IMR-90 (cell line): ENCODE results near the gene BCAS3. TPM values are rescaled to one million over a fixed set of nuclear protein-coding genes. Genes with fewer than 3 reads are reported as not detected.

Source experiments
- ATAC-seq: fragments of 200-7000 bp; cut with Tn5 transposase; 2 replicates; pipeline ENCODE4 v1.9.1; 2020; ENCODE audit warnings: low read depth, mild to moderate bottlenecking, moderate library complexity
- BruUV-seq: library from RNA; stranded (reverse); fragments of 400-500 nt; replicated peaks from 2 replicates; lab custom pipeline; 2021; lab: Mats Ljungman, UMichigan
- CTCF ChIA-PET: fragments of 300-600 bp; formaldehyde crosslinking; extraction: SDS; loops from one replicate; lab custom pipeline; 2021; ENCODE audit warnings: antibody characterized with exemption; lab: Yijun Ruan, JAX
- POLR2A ChIA-PET: fragments of 300-600 bp; sonication (Branson Sonifier 250); formaldehyde crosslinking; loops from one replicate; lab custom pipeline; 2022; ENCODE audit warnings: antibody characterized with exemption; ENCODE audit not compliant: unreplicated experiment; lab: Charles Lee
- DNase-seq: peaks from one replicate; pipeline ENCODE4 v3.0.0; 2013
- H2AFZ ChIP-seq: replicated peaks from 2 replicates; pipeline ENCODE3; 2013; ENCODE audit warnings: low read length, mild to moderate bottlenecking; ENCODE audit not compliant: poor library complexity
- H2AK5ac ChIP-seq: 2 replicates; pipeline ENCODE4 v1.6.1; 2013; ENCODE audit warnings: low read depth, low read length, inconsistent platforms
- H2AK9ac ChIP-seq: replicated peaks from 2 replicates; pipeline ENCODE3; 2013; ENCODE audit warnings: mild to moderate bottlenecking, low read depth, low read length, moderate library complexity; ENCODE audit not compliant: poor library complexity
- H2BK120ac ChIP-seq: 2 replicates; pipeline ENCODE4 v1.6.1; 2013; ENCODE audit warnings: low read depth, low read length, inconsistent platforms
- H2BK15ac ChIP-seq: 3 replicates; pipeline ENCODE4 v1.6.1; 2013; ENCODE audit warnings: low read depth, low read length, inconsistent platforms
- H2BK20ac ChIP-seq: 2 replicates; pipeline ENCODE4 v1.6.1; 2013; ENCODE audit warnings: low read depth, mild to moderate bottlenecking, inconsistent platforms, low read length, moderate library complexity
- H2BK5ac ChIP-seq: 2 replicates; pipeline ENCODE4 v1.6.1; 2013; ENCODE audit warnings: mild to moderate bottlenecking, low read depth, low read length, inconsistent platforms; ENCODE audit not compliant: poor library complexity, severe bottlenecking
- H3K14ac ChIP-seq: replicated peaks from 2 replicates; pipeline ENCODE4 v1.6.1; 2013; ENCODE audit warnings: low read depth, low read length, inconsistent platforms
- H3K18ac ChIP-seq: 2 replicates; pipeline ENCODE4 v1.6.1; 2013; ENCODE audit warnings: low read depth, low read length, control low read depth
- H3K23ac ChIP-seq: 2 replicates; pipeline ENCODE4 v1.6.1; 2013; ENCODE audit warnings: low read depth, low read length, inconsistent platforms
- H3K27ac ChIP-seq: 2 replicates; pipeline ENCODE4 v1.5.1; 2013; ENCODE audit warnings: mild to moderate bottlenecking, control low read depth, low read length; ENCODE audit not compliant: insufficient read depth
- H3K27me3 ChIP-seq: 2 replicates; pipeline ENCODE4 v1.6.1; 2013; ENCODE audit warnings: low read length; ENCODE audit not compliant: control insufficient read depth, insufficient read depth
- H3K36me3 ChIP-seq: 2 replicates; pipeline ENCODE4 v1.6.1; 2013; ENCODE audit warnings: low read length, mixed read lengths; ENCODE audit not compliant: control insufficient read depth, insufficient read depth
- H3K4ac ChIP-seq: 2 replicates; pipeline ENCODE4 v1.6.1; 2013; ENCODE audit warnings: low read depth, low read length, inconsistent platforms
- H3K4me1 ChIP-seq: 2 replicates; pipeline ENCODE4 v1.6.1; 2013; ENCODE audit warnings: low read length, mixed read lengths; ENCODE audit not compliant: control insufficient read depth, insufficient read depth
- H3K4me2 ChIP-seq: 2 replicates; pipeline ENCODE4 v1.6.1; 2013; ENCODE audit warnings: low read depth, mild to moderate bottlenecking, control low read depth, low read length, moderate library complexity
- H3K4me3 ChIP-seq: 2 replicates; pipeline ENCODE4 v1.5.1; 2013; ENCODE audit warnings: low read depth, mild to moderate bottlenecking, control low read depth, low read length, moderate library complexity; ENCODE audit not compliant: insufficient read depth
- H3K56ac ChIP-seq: 2 replicates; pipeline ENCODE4 v1.6.1; 2013; ENCODE audit warnings: low read length, inconsistent platforms; ENCODE audit not compliant: insufficient read depth; ENCODE audit errors: extremely low read depth
- H3K79me1 ChIP-seq, 2 experiments: 2 replicates each; pipeline ENCODE4 v1.6.1; 2013; ENCODE audit warnings: low read length in 2 of 2, inconsistent platforms in 1 of 2, low read depth in 1 of 2
- H3K9ac ChIP-seq: 2 replicates; pipeline ENCODE4 v1.6.1; 2013; ENCODE audit warnings: low read depth, low read length, control low read depth
- H3K9me1 ChIP-seq: 2 replicates; pipeline ENCODE4 v1.6.1; 2013; ENCODE audit warnings: low read length, inconsistent platforms; ENCODE audit not compliant: insufficient read depth
- H3K9me3 ChIP-seq: 2 replicates; pipeline ENCODE4 v1.6.1; 2013; ENCODE audit warnings: low read length; ENCODE audit not compliant: control insufficient read depth, insufficient read depth
- H4K20me1 ChIP-seq: 2 replicates; pipeline ENCODE4 v1.6.1; 2013; ENCODE audit warnings: low read length, inconsistent platforms; ENCODE audit not compliant: insufficient read depth
- H4K5ac ChIP-seq: 2 replicates; pipeline ENCODE4 v1.6.1; 2013; ENCODE audit warnings: mild to moderate bottlenecking, low read depth, low read length, control low read depth
- H4K8ac ChIP-seq, 2 experiments: 2 replicates each; pipeline ENCODE4 v1.6.1; 2013; ENCODE audit warnings: low read depth in 2 of 2, low read length in 2 of 2, control low read depth in 1 of 2, inconsistent platforms in 1 of 2
- H4K91ac ChIP-seq: 2 replicates; pipeline ENCODE4 v1.6.1; 2013; ENCODE audit warnings: low read depth, low read length, inconsistent platforms; ENCODE audit not compliant: insufficient read depth
- BHLHE40 ChIP-seq: fragments of 150-350 bp; IDR thresholded peaks from 2 replicates; pipeline ENCODE4 v1.6.1; 2016; ENCODE audit warnings: mild to moderate bottlenecking, low read depth, low read length
- CHD1 ChIP-seq: IDR thresholded peaks from 2 replicates; pipeline ENCODE4 v1.6.1; 2012; ENCODE audit warnings: low read depth, low read length, improper control_type of control experiment
- MXI1 ChIP-seq: IDR thresholded peaks from 2 replicates; pipeline ENCODE4 v1.6.1; 2012; ENCODE audit warnings: low read depth, mild to moderate bottlenecking, low read length, moderate library complexity, borderline replicate concordance
- RCOR1 ChIP-seq: IDR thresholded peaks from 2 replicates; pipeline ENCODE4 v1.6.1; 2012; ENCODE audit warnings: mild to moderate bottlenecking, low read length, improper control_type of control experiment; ENCODE audit not compliant: insufficient replicate concordance
- dilution Hi-C: fragments of 300-500 bp; cut with HindIII; formaldehyde crosslinking; loops from one replicate; pipeline ENCODE4 v1.14.3; 2018; ENCODE audit warnings: low sequenced_read_pairs; ENCODE audit not compliant: unreplicated experiment
- in situ Hi-C: fragments of 300-500 bp; cut with MboI; formaldehyde crosslinking; loops from 3 replicates; pipeline ENCODE4 v1.14.3; 2019; ENCODE audit warnings: low sequenced_read_pairs, inconsistent platforms, mixed read lengths
- intact Hi-C: fragments of 100-400 bp; cut with micrococcal nuclease; formaldehyde crosslinking; loops from 2 replicates; pipeline ENCODE4 v1.10.0; 2022
- polyA plus RNA-seq, 3 experiments: library from polyadenylated mRNA; depleted of rRNA; stranded (reverse); fragments of >200 nt; gene quantifications; 2 replicates each; pipeline ENCODE4 v1.2.3, GENCODE V29; 2012; ENCODE audit warnings: low replicate concordance in 1 of 3
- total RNA-seq: library from RNA; depleted of rRNA; stranded (reverse); fragments of >200 nt; gene quantifications from 2 replicates; pipeline ENCODE4 v1.2.3, GENCODE V29; 2012

BCAS3 gene
- total and polyA plus RNA-seq, 2 of the 4 experiments (the other 2 are of a cell fraction), result 6.3 to 27.1 TPM

GRCh38 chr17:61303817-61304096 is 626.1 kb downstream of the BCAS3 start:
- CTCF ChIA-PET, result no interaction called here
- intact Hi-C loops (no loop called here), dilution Hi-C loops (no loop called here), in situ Hi-C loops (no loop called here)
- peak overlapping the region; percentile 81 for H2BK120ac ChIP-seq
- H3K36me3 ChIP-seq, result no peaks in the 10 kb centered on the region
- H2AK5ac ChIP-seq, result peak overlapping the region; percentile 95
- H3K18ac ChIP-seq, result peak overlapping the region; percentile 89; the same call in 1 of the 2 replicates
- peak overlapping the region; percentile 23 for H3K14ac ChIP-seq
- H3K9ac ChIP-seq, result no peak overlapping the region
- no peaks in the 10 kb centered on the region for H3K27me3 ChIP-seq
- H3K79me1 ChIP-seq, result peaks cover 0 to 24% of the 10 kb centered on the region in 2 experiments; a peak in 1 of 4 replicates
- H2BK20ac ChIP-seq, result peak overlapping the region; percentile 73
- peak overlapping the region; percentile 76 for H2BK5ac ChIP-seq
- POLR2A ChIA-PET, result no interaction called here
- no peaks in the 10 kb centered on the region for H3K9me3 ChIP-seq
- H2AFZ ChIP-seq, result no peak overlapping the region
- H2AK9ac ChIP-seq, result peak overlapping the region; percentile 6
- H3K4ac ChIP-seq, result peak overlapping the region; percentile 91
- DNase-seq, result no peak
- no peak for ATAC-seq
- peak overlapping the region; percentile 43; the same call in 1 of the 2 replicates for H4K91ac ChIP-seq
- H4K8ac ChIP-seq, result peak overlapping the region; percentile 0 to 68; a peak in 2 of 4 replicates
- peak overlapping the region; percentile 11; the same call in 1 of the 2 replicates for H3K27ac ChIP-seq
- H4K5ac ChIP-seq, result no peak overlapping the region; the same call in 1 of the 2 replicates
- H3K4me3 ChIP-seq, result no peak overlapping the region
- H3K9me1 ChIP-seq, result peaks cover 21% of the 10 kb centered on the region
- H4K20me1 ChIP-seq, result no peaks in the 10 kb centered on the region
- no TSS peak for BruUV-seq
- H3K56ac ChIP-seq, result no peak overlapping the region
- peak overlapping the region; percentile 44 for H3K23ac ChIP-seq
- peak overlapping the region; percentile 71; the same call in 2 of the 3 replicates for H2BK15ac ChIP-seq
- no peak overlapping the region; the same call in 1 of the 2 replicates for H3K4me2 ChIP-seq
- H3K4me1 ChIP-seq, result peaks cover 30% of the 10 kb centered on the region
- no peak for TF ChIP-seq RCOR1
- TF ChIP-seq BHLHE40, result 0 out of 2 replicates have a peak, but pooled peaks have one; percentile 42
- no peak for TF ChIP-seq MXI1
- TF ChIP-seq CHD1, result no peak
